ENCODE measurements around the gene NCAPH2.

NCAPH2 gene

DNA sequence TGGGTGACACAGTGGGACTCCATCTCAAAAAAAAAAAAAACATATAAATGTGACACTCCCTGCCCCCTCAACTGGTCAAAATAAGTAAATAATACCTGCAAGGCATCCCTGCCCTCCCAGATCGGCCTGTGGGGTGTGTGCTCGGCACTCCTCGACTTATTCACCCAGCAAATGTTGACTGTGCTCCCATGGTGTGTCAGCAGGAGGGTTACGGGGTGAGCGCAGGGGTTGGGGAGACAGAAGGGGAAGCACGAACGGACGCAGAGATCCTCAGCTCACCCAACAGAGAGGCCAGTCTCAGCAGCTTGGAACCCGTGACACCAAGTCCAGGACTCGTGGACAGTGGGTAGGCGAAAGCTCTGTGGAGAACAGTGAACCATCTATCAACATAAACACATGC lies 28.3 kb upstream of the NCAPH2 start:
- TF ChIP-seq L3MBTL2 (conservative IDR thresholded peaks at IDR 0.05), result no peak
- no peak for TF ChIP-seq LEF1 (IDR thresholded peaks at IDR 0.05; ENCODE audit: borderline replicate concordance)
- TF ChIP-seq ELF4 (IDR thresholded peaks at IDR 0.05), result no peak
- TF ChIP-seq BHLHE40 (IDR thresholded peaks at IDR 0.05; ENCODE audit: borderline replicate concordance), result no peak
- no peak for TF ChIP-seq FOXM1 (IDR thresholded peaks at IDR 0.05; ENCODE audit: borderline replicate concordance)
- TF ChIP-seq NFRKB (IDR thresholded peaks at IDR 0.05), result no peak
- TF ChIP-seq SUZ12 (IDR thresholded peaks at IDR 0.05), result no peak
- no peak for TF ChIP-seq HDGF (IDR thresholded peaks at IDR 0.05; ENCODE audit: borderline replicate concordance)
- TF ChIP-seq PKNOX1 (IDR thresholded peaks at IDR 0.05), result no peak
- no peak for TF ChIP-seq ARNT (IDR thresholded peaks at IDR 0.05)
- no peak for TF ChIP-seq ZNF384 (IDR thresholded peaks at IDR 0.05)
- TF ChIP-seq SP1 (IDR thresholded peaks at IDR 0.05), result no peak
- TF ChIP-seq CTBP1 (IDR thresholded peaks at IDR 0.05; ENCODE audit: borderline replicate concordance), result no peak
- no peak for TF ChIP-seq TARDBP (IDR thresholded peaks at IDR 0.05)
- no peak for TF ChIP-seq FOXA1 (IDR thresholded peaks at IDR 0.05)
- TF ChIP-seq FOXK2 (IDR thresholded peaks at IDR 0.05), result no peak
- ChIA-PET POLR2A (interaction anchor here (0.9 kb wide), 1 partner anchor 28 kb away, joined by 3 read pairs; the partner anchor contains the start of genes LMF2 and NCAPH2), CTCF (interaction anchor here (1.1 kb wide), 1 partner anchor 10 kb away, joined by 4 read pairs; no protein-coding TSS in a partner anchor)
- no peak for DNase-seq (ENCODE audit: extremely low spot score)

DNA sequence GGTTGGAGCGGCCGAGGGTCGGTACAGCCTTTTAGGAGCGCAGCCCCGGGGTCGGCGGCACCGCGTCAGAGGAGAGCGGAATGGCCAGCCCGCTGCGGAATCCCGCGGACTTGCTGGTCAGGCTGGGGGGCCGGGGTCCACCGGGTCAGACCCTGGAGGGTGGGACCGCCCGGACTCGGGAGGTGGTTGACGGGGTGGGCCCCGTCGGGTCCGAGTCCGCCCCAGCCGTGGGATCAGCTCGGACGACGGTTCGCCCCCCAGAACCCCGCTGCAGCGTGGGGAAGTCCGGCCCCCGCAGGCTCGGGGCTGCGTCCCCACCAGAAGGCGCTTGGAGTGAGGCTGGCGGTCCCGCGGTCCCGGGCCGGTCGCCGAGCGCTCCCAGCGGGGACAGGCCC lies 27.0 kb upstream of the NCAPH2 start:
- TF ChIP-seq PKNOX1 (IDR thresholded peaks at IDR 0.05) (no peak), NFRKB (IDR thresholded peaks at IDR 0.05) (no peak), FOXK2 (IDR thresholded peaks at IDR 0.05) (no peak), SP1 (IDR thresholded peaks at IDR 0.05) (no peak)
- POLR2A ChIA-PET, result interaction anchor here (1.2 kb wide), 1 partner anchor 27 kb away, joined by 4 read pairs; the partner anchor contains the start of genes LMF2 and NCAPH2

DNA sequence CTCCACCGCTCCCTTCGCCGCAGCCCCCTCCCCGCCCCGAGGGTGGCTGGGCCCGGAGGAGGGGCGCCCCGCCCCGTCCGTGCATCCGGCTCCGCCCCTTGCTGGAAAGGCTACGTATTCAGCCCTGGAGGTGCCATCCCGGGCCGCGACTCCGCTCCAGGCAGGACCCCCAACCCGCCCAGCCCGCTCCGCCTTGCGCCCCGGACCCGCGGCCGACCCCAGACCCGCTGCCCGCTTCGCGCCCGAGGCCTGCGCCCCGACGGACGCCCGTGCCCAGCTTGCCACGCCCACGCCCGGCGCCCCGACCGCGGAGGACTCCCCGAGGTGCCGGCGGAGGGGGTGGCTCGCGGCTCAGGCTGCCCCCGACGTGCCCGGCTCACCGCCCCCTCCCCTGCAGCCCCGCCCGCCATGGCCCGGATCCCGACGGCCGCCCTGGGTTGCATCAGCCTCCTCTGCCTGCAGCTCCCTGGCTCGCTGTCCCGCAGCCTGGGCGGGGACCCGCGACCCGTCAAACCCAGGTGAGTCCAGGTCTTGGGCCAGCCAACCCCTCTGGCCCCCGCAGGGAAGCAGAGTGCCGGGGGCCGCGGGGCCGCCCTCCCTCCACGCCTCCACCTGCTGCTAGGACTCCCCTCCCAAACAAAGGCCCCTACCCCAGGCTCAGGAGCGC lies 26.5 kb upstream of the NCAPH2 start, which contains the start of gene ADM2:
Gene ADM2 (plus strand): TSS at position 104 of the 667 bp plus-strand sequence. CDS start 305 bp downstream, at position 409.
- ChIA-PET POLR2A (interaction anchor here (1.2 kb wide), 1 partner anchor 26 kb away, joined by 4 read pairs; the partner anchor contains the start of genes LMF2 and NCAPH2), CTCF (interaction anchor here (0.5 kb wide), 1 partner anchor 106 kb away, joined by 4 read pairs; no protein-coding TSS in a partner anchor)
- DNase-seq (ENCODE audit: extremely low spot score), result no peak
- TF ChIP-seq SUZ12 (IDR thresholded peaks at IDR 0.05), result no peak
- TF ChIP-seq FOXA1 (IDR thresholded peaks at IDR 0.05), result no peak
- no peak for TF ChIP-seq NFRKB (IDR thresholded peaks at IDR 0.05)
- no peak for TF ChIP-seq ZNF384 (IDR thresholded peaks at IDR 0.05)
- no peak for TF ChIP-seq CTBP1 (IDR thresholded peaks at IDR 0.05; ENCODE audit: borderline replicate concordance)
- TF ChIP-seq FOXM1 (IDR thresholded peaks at IDR 0.05; ENCODE audit: borderline replicate concordance), result no peak
- TF ChIP-seq PKNOX1 (IDR thresholded peaks at IDR 0.05), result no peak
- no peak for TF ChIP-seq FOXK2 (IDR thresholded peaks at IDR 0.05)
- no peak for TF ChIP-seq HDGF (IDR thresholded peaks at IDR 0.05; ENCODE audit: borderline replicate concordance)
- TF ChIP-seq ELF4 (IDR thresholded peaks at IDR 0.05), result no peak
- TF ChIP-seq TARDBP (IDR thresholded peaks at IDR 0.05), result no peak
- TF ChIP-seq BHLHE40 (IDR thresholded peaks at IDR 0.05; ENCODE audit: borderline replicate concordance), result no peak
- TF ChIP-seq L3MBTL2 (conservative IDR thresholded peaks at IDR 0.05), result no peak
- no peak for TF ChIP-seq LEF1 (IDR thresholded peaks at IDR 0.05; ENCODE audit: borderline replicate concordance)
- no peak for TF ChIP-seq ARNT (IDR thresholded peaks at IDR 0.05)
- no peak for TF ChIP-seq SP1 (IDR thresholded peaks at IDR 0.05)

More for the DNA sequence above, 27.0 kb upstream of the NCAPH2 start:
- DNase-seq (ENCODE audit: extremely low spot score), result no peak
- CTCF ChIA-PET, result interaction anchor here (0.5 to 1.1 kb wide), 2 partner anchors 9 to 106 kb away, joined by 4 read pairs; no protein-coding TSS in a partner anchor

DNA sequence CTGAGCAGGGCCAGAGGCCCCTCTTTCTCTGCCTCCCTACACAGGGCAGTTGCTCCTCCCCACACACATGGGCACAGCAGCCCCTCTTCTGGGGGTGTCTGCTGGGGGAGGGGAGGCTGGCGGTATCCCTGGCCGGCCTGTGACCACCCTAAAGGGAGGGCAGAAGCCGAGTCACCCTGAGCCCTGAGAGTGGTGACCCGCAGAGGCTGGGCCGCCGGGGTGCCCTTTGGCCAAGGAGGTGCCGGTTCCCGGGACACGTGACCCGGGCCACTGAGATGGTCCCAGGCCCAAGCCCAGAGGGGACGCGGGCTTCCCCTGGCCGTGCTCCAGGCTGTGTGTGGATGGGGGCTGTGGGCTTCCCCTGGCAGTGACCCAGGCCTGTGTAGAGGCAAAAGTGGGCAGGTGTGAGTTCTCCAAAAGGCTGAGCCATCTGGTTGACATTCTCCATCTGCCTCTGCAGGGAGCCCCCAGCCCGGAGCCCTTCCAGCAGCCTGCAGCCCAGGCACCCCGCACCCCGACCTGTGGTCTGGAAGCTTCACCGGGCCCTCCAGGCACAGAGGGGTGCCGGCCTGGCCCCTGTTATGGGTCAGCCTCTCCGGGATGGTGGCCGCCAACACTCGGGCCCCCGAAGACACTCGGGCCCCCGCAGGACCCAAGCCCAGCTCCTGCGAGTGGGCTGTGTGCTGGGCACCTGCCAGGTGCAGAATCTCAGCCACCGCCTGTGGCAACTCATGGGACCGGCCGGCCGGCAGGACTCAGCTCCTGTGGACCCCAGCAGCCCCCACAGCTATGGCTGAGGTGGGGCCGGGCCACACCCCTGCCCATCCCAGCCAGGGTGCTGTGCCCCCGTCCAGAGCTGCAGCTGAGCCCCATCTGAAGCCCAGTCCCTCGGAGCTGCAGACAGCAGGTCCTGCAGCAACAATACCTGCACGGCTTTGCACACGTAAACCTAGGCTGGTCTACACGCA lies 25.6 kb upstream of the NCAPH2 start:
- CTCF ChIA-PET, result no interaction called here

GRCh38 chr22:50483106-50483505 lies 24.9 kb upstream of the NCAPH2 start:
- CTCF ChIA-PET, result no interaction called here
- TF ChIP-seq SUZ12 (IDR thresholded peaks at IDR 0.05), result no peak
- TF ChIP-seq SP1 (IDR thresholded peaks at IDR 0.05), result no peak
- no peak for TF ChIP-seq ZNF384 (IDR thresholded peaks at IDR 0.05)
- TF ChIP-seq FOXK2 (IDR thresholded peaks at IDR 0.05), result no peak
- no peak for TF ChIP-seq BHLHE40 (IDR thresholded peaks at IDR 0.05; ENCODE audit: borderline replicate concordance)
- no peak for TF ChIP-seq LEF1 (IDR thresholded peaks at IDR 0.05; ENCODE audit: borderline replicate concordance)
- no peak for TF ChIP-seq FOXM1 (IDR thresholded peaks at IDR 0.05; ENCODE audit: borderline replicate concordance)
- no peak for TF ChIP-seq ELF4 (IDR thresholded peaks at IDR 0.05)
- TF ChIP-seq ARNT (IDR thresholded peaks at IDR 0.05), result no peak
- TF ChIP-seq L3MBTL2 (conservative IDR thresholded peaks at IDR 0.05), result no peak
- no peak for TF ChIP-seq CTBP1 (IDR thresholded peaks at IDR 0.05; ENCODE audit: borderline replicate concordance)
- TF ChIP-seq HDGF (IDR thresholded peaks at IDR 0.05; ENCODE audit: borderline replicate concordance), result no peak
- no peak for TF ChIP-seq NFRKB (IDR thresholded peaks at IDR 0.05)
- no peak for TF ChIP-seq FOXA1 (IDR thresholded peaks at IDR 0.05)
- TF ChIP-seq TARDBP (IDR thresholded peaks at IDR 0.05), result no peak
- TF ChIP-seq PKNOX1 (IDR thresholded peaks at IDR 0.05), result no peak
- DNase-seq (ENCODE audit: extremely low spot score), result no peak
- POLR2A ChIA-PET, result interaction anchor here (1.0 kb wide), 1 partner anchor 26 kb away, joined by 3 read pairs; no protein-coding TSS in a partner anchor

More for the DNA sequence above, 25.6 kb upstream of the NCAPH2 start:
- POLR2A ChIA-PET, result interaction anchor here (1.0 to 1.2 kb wide), 2 partner anchors 25 to 27 kb away, joined by 3 to 4 read pairs; partner anchors contain the start of genes LMF2 and NCAPH2
- DNase-seq (ENCODE audit: extremely low spot score), result no peak
- TF ChIP-seq NFRKB (IDR thresholded peaks at IDR 0.05) (no peak), TARDBP (IDR thresholded peaks at IDR 0.05) (no peak), SUZ12 (IDR thresholded peaks at IDR 0.05) (no peak), HDGF (IDR thresholded peaks at IDR 0.05; ENCODE audit: borderline replicate concordance) (no peak), ARNT (IDR thresholded peaks at IDR 0.05) (no peak), FOXA1 (IDR thresholded peaks at IDR 0.05) (no peak)
